Measurements from ENCODE around the gene SYTL5. TPM values are rescaled to one million over a fixed set of nuclear protein-coding genes. Genes with fewer than 3 reads are reported as not detected.

The SYTL5 gene
- total RNA-seq, 4 donors from 2014 or later, result 0.10 to 1.7 (median 0.11) TPM; not detected in 1

DNA sequence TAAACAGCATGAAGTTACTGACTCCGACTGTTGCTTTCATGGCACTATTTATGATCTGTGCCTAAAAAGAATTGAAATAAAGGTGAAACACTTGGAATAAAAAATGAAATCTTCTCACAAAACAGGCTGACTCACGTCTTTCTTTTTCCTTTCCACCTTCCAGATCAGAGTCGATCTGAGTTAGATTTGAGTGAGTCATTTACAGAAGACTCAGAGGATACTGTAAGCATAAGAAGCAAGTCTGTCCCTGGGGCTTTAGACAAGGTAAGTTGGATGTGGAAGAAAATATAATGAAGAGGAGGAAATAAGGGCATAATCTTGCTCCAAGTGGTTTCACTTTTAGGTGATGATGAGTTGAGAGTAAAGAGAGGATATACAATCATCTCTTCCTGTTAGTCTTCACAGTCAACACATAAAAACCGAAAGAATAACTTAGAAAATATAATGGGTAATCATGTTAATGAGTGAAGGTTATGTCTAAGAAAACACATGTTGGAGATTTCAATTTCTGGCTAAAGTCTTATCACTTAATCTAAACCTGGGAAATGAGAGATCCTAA is 89.7 kb downstream of the SYTL5 start:
- no peaks in the 10 kb centered on the region for H3K27me3 ChIP-seq
- H3K9me3 ChIP-seq, result no peaks in the 10 kb centered on the region
- no peak overlapping the region for H3K27ac ChIP-seq
- WGBS, 2 donors, result 81 to 84% methylated on average over 4 of the region's 4 CpGs
- H3K36me3 ChIP-seq, result no peaks in the 10 kb centered on the region
- DNase-seq, result no peak
- intact Hi-C loops (cut with DNase I), result no loop called here
- no peaks in the 10 kb centered on the region for H3K4me1 ChIP-seq
- TF ChIP-seq POLR2A (IDR thresholded peaks at IDR 0.05), result no peak
- TF ChIP-seq, protein P1, sequence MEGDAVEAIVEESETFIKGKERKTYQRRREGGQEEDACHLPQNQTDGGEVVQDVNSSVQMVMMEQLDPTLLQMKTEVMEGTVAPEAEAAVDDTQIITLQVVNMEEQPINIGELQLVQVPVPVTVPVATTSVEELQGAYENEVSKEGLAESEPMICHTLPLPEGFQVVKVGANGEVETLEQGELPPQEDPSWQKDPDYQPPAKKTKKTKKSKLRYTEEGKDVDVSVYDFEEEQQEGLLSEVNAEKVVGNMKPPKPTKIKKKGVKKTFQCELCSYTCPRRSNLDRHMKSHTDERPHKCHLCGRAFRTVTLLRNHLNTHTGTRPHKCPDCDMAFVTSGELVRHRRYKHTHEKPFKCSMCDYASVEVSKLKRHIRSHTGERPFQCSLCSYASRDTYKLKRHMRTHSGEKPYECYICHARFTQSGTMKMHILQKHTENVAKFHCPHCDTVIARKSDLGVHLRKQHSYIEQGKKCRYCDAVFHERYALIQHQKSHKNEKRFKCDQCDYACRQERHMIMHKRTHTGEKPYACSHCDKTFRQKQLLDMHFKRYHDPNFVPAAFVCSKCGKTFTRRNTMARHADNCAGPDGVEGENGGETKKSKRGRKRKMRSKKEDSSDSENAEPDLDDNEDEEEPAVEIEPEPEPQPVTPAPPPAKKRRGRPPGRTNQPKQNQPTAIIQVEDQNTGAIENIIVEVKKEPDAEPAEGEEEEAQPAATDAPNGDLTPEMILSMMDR (IDR thresholded peaks at IDR 0.05), result no peak
- no peak overlapping the region for H3K4me3 ChIP-seq (replicated peaks in 1 of 3)

DNA sequence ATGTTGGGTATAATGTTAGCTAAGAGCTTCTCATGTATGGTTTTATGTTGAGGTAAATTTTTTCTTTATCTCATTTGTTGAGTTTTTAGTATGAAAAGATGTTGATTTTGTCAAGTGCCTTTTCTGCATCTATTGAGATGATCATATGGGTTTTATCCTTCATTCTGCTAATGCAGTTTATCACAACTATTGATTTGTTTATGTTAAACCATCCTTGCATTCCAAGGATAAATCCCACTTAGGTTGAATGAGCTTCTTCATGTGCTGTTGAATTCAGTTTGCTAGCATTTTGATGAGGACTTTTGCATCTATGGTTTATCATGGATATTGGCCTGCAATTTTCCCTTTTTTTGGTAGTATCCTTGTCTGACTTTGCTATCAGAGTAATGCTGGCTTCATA is 93.3 kb downstream of the SYTL5 start:
- DNase-seq, result no peak
- no peaks in the 10 kb centered on the region for H3K27me3 ChIP-seq
- no peak overlapping the region for H3K27ac ChIP-seq
- TF ChIP-seq, protein P1 (IDR thresholded peaks at IDR 0.05), result no peak
- TF ChIP-seq POLR2A (IDR thresholded peaks at IDR 0.05), result no peak
- no peaks in the 10 kb centered on the region for H3K9me3 ChIP-seq
- H3K36me3 ChIP-seq, result no peaks in the 10 kb centered on the region
- no peaks in the 10 kb centered on the region for H3K4me1 ChIP-seq
- no peak overlapping the region for H3K4me3 ChIP-seq (replicated peaks in 1 of 3)
- intact Hi-C loops (cut with DNase I), result no loop called here

DNA sequence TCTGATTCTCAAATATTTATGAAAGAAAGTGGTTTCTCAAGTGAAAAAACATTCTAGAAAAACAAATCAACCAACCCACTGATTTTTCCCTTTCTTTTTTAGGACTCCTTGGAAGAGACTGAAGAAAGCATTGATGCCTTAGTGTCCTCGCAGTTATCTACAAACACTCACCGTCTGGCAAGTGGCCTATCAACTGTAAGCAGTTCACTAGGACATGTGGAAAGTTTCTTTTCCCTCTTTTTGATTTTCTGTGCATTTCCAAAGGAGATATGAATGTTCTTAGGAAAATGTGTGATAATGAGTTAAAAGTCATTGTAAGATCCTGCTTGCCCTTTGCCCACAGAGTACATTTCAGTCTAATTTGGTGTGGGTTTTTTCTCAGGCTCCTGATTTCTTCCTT is 95.9 kb downstream of the SYTL5 start:
- H3K4me1 ChIP-seq, result no peaks in the 10 kb centered on the region
- H3K36me3 ChIP-seq, result no peaks in the 10 kb centered on the region
- H3K27me3 ChIP-seq, result no peaks in the 10 kb centered on the region
- intact Hi-C loops (cut with DNase I), result no loop called here
- H3K9me3 ChIP-seq, result no peaks in the 10 kb centered on the region
- H3K27ac ChIP-seq, result no peak overlapping the region
- 79 to 96% methylated on average over 2 of the region's 2 CpGs for WGBS, 2 donors
- H3K4me3 ChIP-seq (replicated peaks in 1 of 3), result no peak overlapping the region
- TF ChIP-seq POLR2A (IDR thresholded peaks at IDR 0.05), result no peak
- TF ChIP-seq, protein P1 (IDR thresholded peaks at IDR 0.05), result no peak
- DNase-seq, result no peak

- no peak for TF ChIP-seq POLR2A (IDR thresholded peaks at IDR 0.05)
- TF ChIP-seq, protein P1 (IDR thresholded peaks at IDR 0.05), result no peak
- H3K36me3 ChIP-seq, result no peaks in the 10 kb centered on the region
- WGBS, 2 donors, result 91 to 100% methylated on average over 1 of the region's 1 CpG
- no peak overlapping the region for H3K27ac ChIP-seq
- no peak overlapping the region for H3K4me3 ChIP-seq (replicated peaks in 1 of 3)
- H3K9me3 ChIP-seq, result no peaks in the 10 kb centered on the region
- no peaks in the 10 kb centered on the region for H3K27me3 ChIP-seq
- no peaks in the 10 kb centered on the region for H3K4me1 ChIP-seq
- intact Hi-C loops (cut with DNase I), result no loop called here
- no peak for DNase-seq
These were observed 96.5 kb downstream of the SYTL5 start for GRCh38 chrX:38102875-38103274.

DNA sequence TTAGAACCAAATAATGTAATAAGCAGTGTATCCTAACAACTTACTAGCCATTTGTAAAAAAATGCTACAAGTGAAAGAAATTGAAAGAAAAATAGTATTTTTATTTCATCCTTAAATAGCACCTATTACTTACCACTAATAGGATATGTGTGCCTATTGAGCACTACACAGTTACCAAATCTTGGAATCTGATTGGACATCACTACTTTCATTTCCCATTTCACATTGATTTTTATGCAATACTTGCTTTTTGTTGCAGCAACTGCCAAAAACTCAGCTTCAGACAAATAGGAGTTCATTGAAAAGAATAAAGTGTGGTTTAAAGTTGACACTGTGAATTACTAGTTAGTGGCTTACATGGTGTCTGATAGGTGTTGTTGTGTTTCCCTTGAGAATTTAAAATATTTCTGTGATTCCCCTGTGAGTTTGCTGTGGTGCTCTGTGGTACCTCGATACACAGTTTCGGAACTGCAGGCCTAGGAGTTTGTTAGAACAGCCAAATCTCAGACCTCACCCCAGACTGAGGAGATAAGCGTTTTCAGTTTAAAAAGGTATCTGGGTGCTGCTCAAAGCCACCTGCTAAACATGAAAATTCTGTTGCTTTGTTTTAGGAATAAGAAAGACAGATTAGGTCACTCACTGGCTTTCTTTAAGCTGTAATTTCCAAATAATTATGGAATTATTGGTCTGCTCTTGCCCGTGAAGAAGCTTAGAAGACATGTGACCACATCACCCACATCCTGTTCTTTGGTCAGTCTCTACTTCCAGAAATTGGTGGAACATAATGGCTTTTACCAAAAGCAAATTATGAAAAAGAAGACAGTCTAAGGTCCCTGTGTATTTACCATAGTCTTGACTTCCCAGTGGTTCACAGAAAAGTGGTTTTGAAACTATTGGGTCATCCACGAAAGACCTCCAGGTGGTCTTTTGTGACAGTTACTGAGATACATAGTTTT is 97.8 kb downstream of the SYTL5 start:
- no peak overlapping the region for H3K27ac ChIP-seq
- 89 to 92% methylated on average over 5 of the region's 5 CpGs for WGBS, 2 donors
- no peaks in the 10 kb centered on the region for H3K27me3 ChIP-seq
- TF ChIP-seq, protein P1 (IDR thresholded peaks at IDR 0.05), result no peak
- no peak for TF ChIP-seq POLR2A (IDR thresholded peaks at IDR 0.05)
- DNase-seq, result no peak
- no peak overlapping the region for H3K4me3 ChIP-seq (replicated peaks in 1 of 3)
- H3K36me3 ChIP-seq, result no peaks in the 10 kb centered on the region
- no peaks in the 10 kb centered on the region for H3K9me3 ChIP-seq
- intact Hi-C loops (cut with DNase I), result no loop called here
- H3K4me1 ChIP-seq, result no peaks in the 10 kb centered on the region

All from thyroid gland (tissue), 4 donors.